Inflammatory macrophage treated with lipopolysaccharide for 1 hour (primary cell): ENCODE results near the gene TCN2.
"Not testable (repeated sequence)": the region's sequence is repeated elsewhere in the genome, so short reads cannot be mapped to it uniquely, and the experiment has no call there.

Experiments
- DNase-seq, 2 donors: peaks; one replicate each; pipeline ENCODE4 v3.0.0-alpha.2; 2020 to 2022

Gene TCN2

GRCh38 chr22:30650508-30651116 is 43.6 kb downstream of the TCN2 start:
- DNase-seq: no peak

DNA sequence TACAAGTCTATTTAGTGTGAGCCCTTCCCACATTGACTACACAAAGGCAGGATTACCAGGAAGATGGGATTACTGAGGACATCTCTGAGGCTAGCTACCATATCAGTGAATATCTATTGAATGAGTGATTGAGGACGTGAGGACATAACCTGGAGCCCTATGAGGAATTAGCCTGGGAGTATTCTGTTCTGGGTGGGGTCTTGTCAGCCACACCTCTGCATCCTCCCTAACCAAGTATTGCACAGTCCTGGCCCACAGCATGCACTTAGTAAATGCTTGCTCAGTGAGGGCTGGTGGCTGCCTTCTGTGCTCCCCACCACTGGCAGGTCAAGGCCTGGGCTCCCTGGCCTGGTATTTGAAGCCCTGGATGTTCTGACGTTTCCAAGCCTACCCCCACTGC is 45.9 kb downstream of the TCN2 start:
- DNase-seq: no peak

GRCh38 chr22:30654361-30654760 is 47.4 kb downstream of the TCN2 start:
- DNase-seq: no peak

GRCh38 chr22:30655532-30655931 is 48.6 kb downstream of the TCN2 start:
- no peak for DNase-seq

GRCh38 chr22:30662040-30662439 is 55.1 kb downstream of the TCN2 start:
- no peak for DNase-seq

DNA sequence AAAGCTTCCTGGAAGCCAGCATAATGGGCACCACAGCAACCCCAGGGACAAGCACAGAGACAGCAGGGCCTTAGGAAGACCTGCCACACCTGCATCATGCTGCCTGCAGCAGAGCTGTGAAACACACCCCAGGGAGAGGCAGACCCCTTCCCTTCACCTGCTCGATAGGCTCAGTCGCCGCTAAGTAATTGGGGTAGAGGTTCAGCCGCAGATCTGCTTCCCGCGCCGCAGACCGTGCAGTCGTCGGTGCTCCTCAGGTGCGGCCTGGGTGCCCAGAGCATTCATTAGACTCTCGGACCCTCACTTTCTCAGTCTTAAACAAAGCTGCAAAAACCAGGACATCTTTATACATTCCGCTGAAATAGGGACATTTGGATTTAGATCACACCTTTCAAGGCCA is 57.8 kb downstream of the TCN2 start:
- DNase-seq: no peak

DNA sequence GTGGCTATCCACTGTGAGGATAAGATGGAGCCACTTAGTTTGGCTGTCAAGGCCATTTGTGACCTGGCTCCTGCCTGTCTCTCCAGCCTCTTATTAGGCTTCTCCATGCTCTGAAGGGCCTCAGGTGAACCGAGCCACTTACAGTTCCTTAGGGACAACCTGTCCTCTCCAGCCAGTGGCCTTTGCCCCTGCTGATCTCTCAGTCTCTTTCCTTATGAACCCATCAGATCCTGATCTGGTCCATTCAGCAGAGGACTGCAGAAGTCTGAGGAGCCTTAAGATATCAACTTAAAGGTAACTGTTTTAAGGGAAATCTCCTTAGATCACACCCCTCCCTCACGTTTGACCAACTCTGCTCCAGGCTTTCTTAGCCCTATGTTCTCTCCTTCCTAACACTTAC is 58.3 kb downstream of the TCN2 start:
- DNase-seq: no peak

GRCh38 chr22:30665786-30666185 is 58.8 kb downstream of the TCN2 start:
- DNase-seq: no peak

- peak in 1 of 2 donors; percentile 13 for DNase-seq
Observed at GRCh38 chr22:30667107-30667493, 60.1 kb downstream of the TCN2 start.

DNA sequence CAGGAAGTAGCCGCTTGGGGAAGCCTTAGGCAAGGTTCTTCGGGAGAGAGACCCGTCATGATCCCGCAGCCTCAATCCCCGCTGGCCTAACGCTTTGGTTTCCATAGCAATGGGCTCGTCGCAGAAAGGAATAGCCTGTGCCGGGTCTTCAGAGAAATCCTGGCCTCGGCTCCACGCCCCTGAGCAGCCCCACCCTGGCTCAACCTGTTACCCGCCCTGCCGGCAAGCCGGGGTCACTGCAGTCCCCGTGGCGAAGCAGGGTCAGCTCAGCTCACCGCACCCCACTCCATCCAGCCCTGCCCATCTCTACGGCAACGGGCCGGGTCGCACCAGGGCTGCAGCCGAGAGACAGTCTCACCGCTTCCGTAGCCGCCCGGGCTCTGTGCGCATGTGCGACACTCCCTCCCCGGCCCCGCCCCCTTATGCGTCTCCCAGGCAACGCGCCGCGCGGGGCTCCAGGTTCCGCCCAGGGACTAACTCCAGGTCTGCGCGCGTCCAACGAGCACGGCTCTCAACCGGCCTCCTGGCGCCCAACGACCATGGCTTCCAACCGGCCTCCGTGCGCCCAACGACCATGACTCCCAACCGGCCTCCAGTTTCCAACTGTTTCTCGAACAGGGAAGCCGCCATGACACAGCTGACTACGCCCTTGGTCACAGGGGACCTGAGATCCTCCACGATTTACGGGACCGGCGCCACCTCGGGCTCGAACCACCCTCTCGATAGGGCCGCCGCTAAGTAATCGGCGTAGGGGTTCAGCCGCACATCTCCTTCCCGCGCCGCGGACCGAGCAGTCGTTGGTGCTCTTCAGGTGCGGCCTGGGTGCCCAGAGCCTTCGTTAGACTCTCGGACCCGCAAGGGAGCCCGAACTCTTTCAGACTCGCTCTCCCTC is 60.8 kb downstream of the TCN2 start, which contains the start of gene DUSP18:
DUSP18 (minus strand) TSS at position 382 of the 892 bp plus-strand sequence. CDS start 3,872 bp downstream, outside the sequence.
- DNase-seq: peak; percentile 85 to 97

DNA sequence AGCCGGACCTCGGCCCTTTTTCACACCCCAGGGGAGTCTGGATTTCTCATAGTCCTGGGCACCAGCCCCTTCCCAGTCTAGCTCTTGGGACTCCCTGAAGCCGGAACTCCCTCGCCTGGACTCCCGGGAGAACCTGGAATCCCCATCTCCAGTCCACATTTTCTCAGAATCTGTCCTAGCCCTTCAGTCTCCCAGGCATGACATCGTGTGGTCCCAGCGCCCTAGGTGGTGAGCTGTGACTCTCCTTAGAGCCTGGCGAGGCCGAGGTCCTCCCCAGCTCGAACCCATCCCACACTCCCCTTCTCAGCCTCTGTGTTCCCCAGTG is 61.4 kb downstream of the TCN2 start:
- DNase-seq: no peak

- DNase-seq: no peak
Observed at GRCh38 chr22:30671071-30671470, 64.1 kb downstream of the TCN2 start.

- DNase-seq: no peak
Observed at GRCh38 chr22:30673136-30673535, 66.2 kb downstream of the TCN2 start.

DNA sequence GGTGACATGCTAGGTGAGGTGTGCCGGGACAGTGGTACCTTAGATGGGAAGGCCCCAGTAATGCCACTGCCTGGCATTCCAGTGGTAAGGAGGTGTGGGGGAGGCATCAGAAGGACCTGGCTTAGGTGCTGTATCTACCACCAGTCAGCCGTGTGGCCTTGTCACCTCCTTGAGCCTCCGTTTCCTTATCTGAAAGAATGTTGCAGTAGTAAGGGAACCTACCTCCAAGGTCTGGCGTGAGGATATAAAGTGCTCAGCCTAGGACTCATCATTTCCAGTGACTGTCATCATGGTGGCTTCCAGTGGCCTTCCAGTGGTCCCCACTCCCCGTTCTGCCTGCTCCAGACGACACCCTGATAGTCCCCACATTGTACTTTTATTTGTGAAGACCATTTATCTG is 67.5 kb downstream of the TCN2 start:
- DNase-seq: no peak

DNA sequence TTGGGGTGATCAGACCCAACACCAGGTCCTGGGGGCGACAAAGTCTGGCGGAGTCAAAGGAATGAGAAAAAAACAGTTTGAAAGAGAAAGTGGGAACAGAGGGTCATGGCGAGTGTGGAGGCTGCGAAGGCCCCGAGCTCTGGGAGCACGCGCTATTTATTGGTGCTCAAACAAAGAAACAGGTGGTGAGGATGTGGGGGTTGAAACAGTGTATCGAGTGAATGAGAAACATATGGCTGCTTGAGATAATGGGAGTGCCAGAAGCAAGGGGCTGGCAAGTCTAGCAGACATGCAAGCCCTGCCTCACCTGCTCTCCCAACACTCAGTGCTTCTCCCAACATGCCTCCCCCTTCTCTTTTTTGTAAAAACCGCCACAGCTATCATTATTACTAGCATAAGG is 68.5 kb downstream of the TCN2 start:
- no peak for DNase-seq

DNA sequence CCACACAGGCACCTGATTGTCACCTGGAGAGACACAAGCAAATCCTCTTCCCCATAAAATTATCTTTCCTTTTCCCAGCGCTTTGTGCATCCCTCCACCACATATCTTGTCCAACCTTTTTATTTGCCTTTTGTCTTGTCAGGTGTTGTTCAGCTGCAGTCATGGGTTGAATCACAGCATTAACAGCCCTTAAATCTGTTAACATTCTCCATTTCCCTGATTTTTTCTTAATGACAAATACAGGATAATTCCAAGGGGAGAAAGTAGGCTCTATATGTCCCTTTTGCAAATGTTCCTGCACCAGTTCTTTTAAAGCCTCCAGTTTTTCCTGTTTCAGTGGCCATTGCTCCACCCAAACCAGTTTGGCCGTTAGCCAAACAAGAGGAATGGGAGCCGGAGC is 69.6 kb downstream of the TCN2 start:
- not testable (repeated sequence) for DNase-seq
